Stimulated activated CD4-positive, alpha-beta T cell treated with anti-CD3 and anti-CD28 coated beads, Interleukin-15, amount 100 ng/mL, for 1 hour (primary cell): ENCODE results near the gene TMEM235.
"Not testable (repeated sequence)": the region's sequence is repeated elsewhere in the genome, so short reads cannot be mapped to it uniquely, and the experiment has no call there.

ENCODE experiments used
- DNase-seq, 2 donors: peaks; one replicate each; pipeline ENCODE4 v3.0.0-alpha.2; 2020; ENCODE audit warnings: low read depth in 1 of 2, low spot score in 1 of 2

Gene TMEM235

GRCh38 chr17:78219396-78220150, 11.9 kb upstream of the TMEM235 start:
- DNase-seq = no peak

- no peak for DNase-seq
Measured at GRCh38 chr17:78223061-78223460, 8.4 kb upstream of the TMEM235 start.

- DNase-seq = no peak
Measured at GRCh38 chr17:78223765-78224164, 7.7 kb upstream of the TMEM235 start.

- no peak for DNase-seq
Measured at GRCh38 chr17:78224231-78225087, 7.0 kb upstream of the TMEM235 start.

GRCh38 chr17:78225088-78225865, 6.2 kb upstream of the TMEM235 start:
- DNase-seq = no peak

GRCh38 chr17:78226055-78226758, 5.2 kb upstream of the TMEM235 start:
- no peak for DNase-seq

GRCh38 chr17:78226759-78227454, 4.5 kb upstream of the TMEM235 start:
- no peak for DNase-seq

- DNase-seq = no peak
Measured at GRCh38 chr17:78227455-78227916, 3.9 kb upstream of the TMEM235 start.

GRCh38 chr17:78228176-78228575, 3.3 kb upstream of the TMEM235 start:
- DNase-seq = no peak

GRCh38 chr17:78230252-78230962, 1.0 kb upstream of the TMEM235 start:
- DNase-seq = no peak

- no peak for DNase-seq
Measured at GRCh38 chr17:78231991-78232858, 794 bp downstream of the TMEM235 start.

- no peak for DNase-seq
Measured at GRCh38 chr17:78232859-78233173, 1.4 kb downstream of the TMEM235 start.

- no peak for DNase-seq
Measured at GRCh38 chr17:78233678-78234077, 2.2 kb downstream of the TMEM235 start.

- DNase-seq = no peak
Measured at GRCh38 chr17:78234261-78234865, 2.9 kb downstream of the TMEM235 start.

- not testable (repeated sequence) for DNase-seq
Measured at GRCh38 chr17:78235022-78235421, 3.6 kb downstream of the TMEM235 start.

GRCh38 chr17:78235885-78236284, 4.5 kb downstream of the TMEM235 start:
- DNase-seq = no peak

- DNase-seq = no peak
Measured at GRCh38 chr17:78236362-78237127, 5.1 kb downstream of the TMEM235 start.
